Measurements from ENCODE around the gene CYP2C18.
"Not testable (repeated sequence)": the region's sequence is repeated elsewhere in the genome, so short reads cannot be mapped to it uniquely, and the experiment has no call there.

CYP2C18 gene

DNA sequence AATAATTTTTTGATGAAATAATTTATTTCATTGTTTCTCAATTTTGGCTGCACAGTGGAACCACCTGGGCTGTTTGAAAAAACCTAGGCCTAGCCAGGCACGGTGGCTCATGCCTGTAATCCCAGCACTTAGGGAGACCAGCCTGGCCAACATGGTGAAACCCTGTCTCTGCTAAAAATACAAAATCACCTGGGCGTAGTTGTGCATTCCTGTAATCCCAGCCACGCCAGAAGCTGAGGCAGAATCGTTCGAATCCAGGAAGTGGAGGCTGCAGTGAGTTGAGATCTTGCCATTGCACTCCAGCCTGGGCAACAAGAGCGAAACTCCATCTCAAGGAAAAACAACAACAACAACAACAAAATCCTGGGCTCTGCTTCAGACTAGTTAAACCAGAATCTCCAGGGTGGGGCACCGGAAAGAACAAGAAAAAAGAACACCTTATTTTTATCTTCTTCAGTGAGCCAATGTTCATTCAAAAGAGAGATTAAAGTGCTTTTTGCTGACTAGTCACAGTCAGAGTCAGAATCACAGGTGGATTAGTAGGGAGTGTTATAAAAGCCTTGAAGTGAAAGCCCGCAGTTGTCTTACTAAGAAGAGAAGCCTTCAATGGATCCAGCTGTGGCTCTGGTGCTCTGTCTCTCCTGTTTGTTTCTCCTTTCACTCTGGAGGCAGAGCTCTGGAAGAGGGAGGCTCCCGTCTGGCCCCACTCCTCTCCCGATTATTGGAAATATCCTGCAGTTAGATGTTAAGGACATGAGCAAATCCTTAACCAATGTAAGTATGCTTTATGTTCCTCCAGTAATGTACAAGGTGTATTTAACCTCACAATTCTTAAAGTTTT lies at the start of gene CYP2C18:
Gene CYP2C18 (plus strand): TSS at position 516 of the 841 bp plus-strand sequence. CDS start 91 bp downstream, at position 607.
- H3K36me3 ChIP-seq (ENCODE audit: insufficient read depth, low read length): no peaks in the 10 kb centered on the region
- H3K9me3 ChIP-seq (ENCODE audit: low read length): no peaks in the 10 kb centered on the region
- no peaks in the 10 kb centered on the region for H3K4me1 ChIP-seq (ENCODE audit: insufficient read depth, low read length)
- H3K27ac ChIP-seq (ENCODE audit: low read depth, low read length): no peak within 1 kb of the TSS
- no peak within 1 kb of the TSS for H3K4me3 ChIP-seq (ENCODE audit: low read depth in 1 of 2, low read length in 2 of 2)
- no peak within 1 kb of the TSS for H3K9ac ChIP-seq (ENCODE audit: low read length)
- H3K27me3 ChIP-seq (ENCODE audit: control insufficient read depth in 1 of 2, insufficient read depth in 2 of 2, low read length in 2 of 2): no peaks in the 10 kb centered on the region

DNA sequence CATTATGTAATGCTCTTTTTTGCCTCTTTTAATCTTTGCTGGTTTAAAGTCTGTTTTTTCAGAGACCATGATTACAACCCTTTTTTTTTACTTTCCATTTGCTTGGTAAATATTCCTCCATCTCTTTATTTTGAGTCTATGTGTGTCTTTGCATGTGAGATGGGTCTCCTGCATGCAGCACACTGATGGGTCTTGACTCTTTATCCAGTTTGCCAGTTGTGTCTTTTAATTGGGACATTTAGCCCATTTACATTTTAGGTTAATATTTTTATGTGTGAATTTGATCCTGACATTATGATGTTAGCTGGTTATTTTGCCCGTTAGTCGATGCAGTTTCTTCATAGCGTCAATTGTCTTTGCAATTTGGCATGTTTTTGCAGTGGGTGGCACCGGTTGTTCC lies 45.4 kb upstream of the CYP2C18 start:
- not testable (repeated sequence) for H3K9ac ChIP-seq (ENCODE audit: low read length); H3K4me1 ChIP-seq (ENCODE audit: insufficient read depth, low read length); H3K9me3 ChIP-seq (ENCODE audit: low read length); H3K36me3 ChIP-seq (ENCODE audit: insufficient read depth, low read length); H3K27me3 ChIP-seq (ENCODE audit: control insufficient read depth in 1 of 2, insufficient read depth in 2 of 2, low read length in 2 of 2); H3K4me3 ChIP-seq (ENCODE audit: low read depth in 1 of 2, low read length in 2 of 2); H3K27ac ChIP-seq (ENCODE audit: low read depth, low read length)

DNA sequence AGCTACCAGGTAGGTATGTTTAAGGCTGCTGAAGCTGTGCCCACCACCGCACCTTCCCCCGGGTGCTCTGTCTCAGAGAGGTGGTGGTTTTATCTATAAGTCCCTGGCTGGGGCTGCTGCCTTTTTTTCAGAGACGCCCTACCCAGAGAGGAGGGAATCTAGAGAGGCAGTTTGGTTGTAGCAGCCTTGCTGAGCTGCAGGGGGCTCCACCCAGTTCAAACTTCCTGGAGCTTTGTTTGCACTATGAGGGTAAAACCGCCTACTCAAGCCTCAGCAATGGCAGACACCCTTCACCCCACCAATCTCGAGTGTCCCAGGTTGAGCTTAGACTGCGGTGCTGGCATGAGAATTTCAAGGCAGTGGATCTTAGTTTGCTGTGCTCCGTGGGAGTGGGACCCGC lies 43.6 kb upstream of the CYP2C18 start:
- no peak overlapping the region for H3K27ac ChIP-seq (ENCODE audit: low read depth, low read length)
- H3K9ac ChIP-seq (ENCODE audit: low read length): no peak overlapping the region
- no peaks in the 10 kb centered on the region for H3K27me3 ChIP-seq (ENCODE audit: control insufficient read depth in 1 of 2, insufficient read depth in 2 of 2, low read length in 2 of 2)
- no peaks in the 10 kb centered on the region for H3K36me3 ChIP-seq (ENCODE audit: insufficient read depth, low read length)
- no peaks in the 10 kb centered on the region for H3K4me1 ChIP-seq (ENCODE audit: insufficient read depth, low read length)
- no peak overlapping the region for H3K4me3 ChIP-seq (ENCODE audit: low read depth in 1 of 2, low read length in 2 of 2)
- no peaks in the 10 kb centered on the region for H3K9me3 ChIP-seq (ENCODE audit: low read length)

DNA sequence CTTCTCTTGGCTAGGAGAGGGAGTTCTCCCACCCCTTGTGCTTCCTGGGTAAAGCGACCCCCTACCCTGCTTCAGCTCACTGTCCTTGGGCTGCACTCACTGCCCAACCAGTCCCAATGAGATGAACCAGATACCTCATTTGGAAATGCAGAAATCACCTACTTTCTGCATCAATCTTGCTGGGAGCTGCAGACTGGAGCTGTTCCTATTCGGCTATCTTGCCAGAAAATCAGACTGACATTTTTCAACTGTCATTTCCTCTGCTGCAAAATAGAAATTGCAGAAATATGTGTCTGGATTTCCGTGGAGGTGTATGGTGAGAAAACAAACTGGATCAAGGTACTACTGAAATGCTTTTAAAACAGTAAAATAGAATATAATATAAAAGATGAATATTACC lies 43.0 kb upstream of the CYP2C18 start:
- Histone ChIP-seq H3K27ac (ENCODE audit: low read depth, low read length) (no peak overlapping the region), H3K4me3 (ENCODE audit: low read depth in 1 of 2, low read length in 2 of 2) (no peak overlapping the region), H3K27me3 (ENCODE audit: control insufficient read depth in 1 of 2, insufficient read depth in 2 of 2, low read length in 2 of 2) (no peaks in the 10 kb centered on the region), H3K9me3 (ENCODE audit: low read length) (no peaks in the 10 kb centered on the region), H3K4me1 (ENCODE audit: insufficient read depth, low read length) (no peaks in the 10 kb centered on the region), H3K9ac (ENCODE audit: low read length) (no peak overlapping the region), H3K36me3 (ENCODE audit: insufficient read depth, low read length) (no peaks in the 10 kb centered on the region)

DNA sequence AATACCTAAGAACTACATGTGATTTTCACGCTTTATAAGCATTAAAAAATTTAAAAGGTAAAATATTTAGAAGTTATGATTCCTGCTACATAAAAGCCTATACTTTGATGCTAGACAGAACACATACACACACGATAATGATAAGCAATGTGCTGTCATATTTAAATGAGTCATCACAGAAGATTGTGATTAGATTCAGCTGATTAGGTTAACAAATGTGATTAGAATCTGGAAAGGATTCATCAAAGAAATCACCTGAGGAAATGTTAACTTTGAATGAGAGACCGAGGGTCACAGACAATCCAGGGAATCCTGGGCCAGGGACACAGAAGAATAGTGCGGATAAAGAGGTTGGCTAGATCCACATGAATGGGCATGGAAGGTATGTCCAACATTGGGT lies 42.0 kb upstream of the CYP2C18 start:
- H3K9ac ChIP-seq (ENCODE audit: low read length): no peak overlapping the region
- no peak overlapping the region for H3K4me3 ChIP-seq (ENCODE audit: low read depth in 1 of 2, low read length in 2 of 2)
- no peaks in the 10 kb centered on the region for H3K4me1 ChIP-seq (ENCODE audit: insufficient read depth, low read length)

DNA sequence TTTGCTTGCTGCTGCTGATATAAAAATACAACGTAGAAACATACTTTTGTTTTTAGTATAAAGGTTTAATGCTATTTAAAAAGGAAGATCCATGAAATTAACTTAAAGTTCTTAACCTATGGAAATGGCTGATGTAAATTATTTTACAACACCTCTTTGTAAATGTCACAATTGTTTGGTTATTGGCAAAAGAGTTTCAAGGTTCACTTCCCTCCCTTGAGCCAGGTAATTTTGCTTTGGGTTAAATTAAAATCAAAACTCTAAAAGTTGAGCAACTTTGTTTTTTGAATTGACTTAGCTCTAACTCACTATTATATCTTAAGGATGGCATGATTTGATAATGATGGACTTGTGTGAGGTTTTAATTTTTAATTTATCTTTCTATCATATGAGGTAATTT lies 39.2 kb upstream of the CYP2C18 start:
- no peak overlapping the region for H3K27ac ChIP-seq (ENCODE audit: low read depth, low read length)
- no peak overlapping the region for H3K9ac ChIP-seq (ENCODE audit: low read length)
- no peaks in the 10 kb centered on the region for H3K36me3 ChIP-seq (ENCODE audit: insufficient read depth, low read length)
- no peak overlapping the region for H3K4me3 ChIP-seq (ENCODE audit: low read depth in 1 of 2, low read length in 2 of 2)
- no peaks in the 10 kb centered on the region for H3K9me3 ChIP-seq (ENCODE audit: low read length)
- H3K4me1 ChIP-seq (ENCODE audit: insufficient read depth, low read length): no peaks in the 10 kb centered on the region
- H3K27me3 ChIP-seq (ENCODE audit: control insufficient read depth in 1 of 2, insufficient read depth in 2 of 2, low read length in 2 of 2): no peaks in the 10 kb centered on the region

More for the DNA sequence above, 42.0 kb upstream of the CYP2C18 start:
- Histone ChIP-seq H3K27ac (ENCODE audit: low read depth, low read length) (no peak overlapping the region), H3K27me3 (ENCODE audit: control insufficient read depth in 1 of 2, insufficient read depth in 2 of 2, low read length in 2 of 2) (no peaks in the 10 kb centered on the region), H3K36me3 (ENCODE audit: insufficient read depth, low read length) (no peaks in the 10 kb centered on the region), H3K9me3 (ENCODE audit: low read length) (no peaks in the 10 kb centered on the region)

DNA sequence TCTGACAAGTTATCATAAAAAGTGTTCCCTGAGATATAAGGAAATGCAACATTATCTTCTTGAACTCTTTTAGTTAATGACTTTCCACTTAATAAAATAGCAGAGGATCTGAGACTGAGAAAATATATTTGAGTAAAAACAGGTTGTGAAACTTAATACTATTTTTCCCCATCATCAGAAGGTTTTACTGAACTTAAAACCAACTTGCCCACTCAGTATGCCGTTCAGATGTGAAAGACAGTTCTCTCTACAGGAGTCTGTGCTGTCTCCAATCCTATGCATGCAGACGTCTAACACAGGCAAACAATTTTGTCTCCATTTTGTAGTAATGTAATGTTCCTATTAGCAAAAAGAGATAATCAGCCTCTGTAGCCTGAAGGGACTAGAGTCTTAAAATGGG lies 38.2 kb upstream of the CYP2C18 start:
- no peaks in the 10 kb centered on the region for H3K4me1 ChIP-seq (ENCODE audit: insufficient read depth, low read length)
- no peaks in the 10 kb centered on the region for H3K27me3 ChIP-seq (ENCODE audit: control insufficient read depth in 1 of 2, insufficient read depth in 2 of 2, low read length in 2 of 2)
- no peak overlapping the region for H3K27ac ChIP-seq (ENCODE audit: low read depth, low read length)
- H3K36me3 ChIP-seq (ENCODE audit: insufficient read depth, low read length): no peaks in the 10 kb centered on the region
- H3K9ac ChIP-seq (ENCODE audit: low read length): no peak overlapping the region
- H3K4me3 ChIP-seq (ENCODE audit: low read depth in 1 of 2, low read length in 2 of 2): no peak overlapping the region
- H3K9me3 ChIP-seq (ENCODE audit: low read length): no peaks in the 10 kb centered on the region

DNA sequence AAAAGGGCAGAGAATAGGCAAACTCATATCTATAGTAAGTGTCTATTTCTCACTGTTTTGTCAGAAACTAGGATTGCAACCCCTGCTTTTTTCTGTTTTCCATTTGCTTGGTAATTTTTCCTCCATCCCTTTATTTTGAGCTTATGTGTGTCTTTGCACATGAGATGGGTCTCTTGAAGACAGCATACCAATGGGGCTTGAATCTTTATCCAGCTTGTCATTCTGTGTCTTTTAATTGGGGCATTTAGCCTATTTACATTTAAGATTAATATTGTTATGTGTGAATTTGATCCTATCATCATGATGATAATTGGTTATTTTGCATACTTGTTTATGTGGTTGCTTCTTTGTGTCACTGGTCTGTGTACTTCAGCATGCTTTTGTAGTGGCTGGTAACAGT lies 28.3 kb upstream of the CYP2C18 start:
- not testable (repeated sequence) for H3K9me3 ChIP-seq (ENCODE audit: low read length); H3K9ac ChIP-seq (ENCODE audit: low read length); H3K4me3 ChIP-seq (ENCODE audit: low read depth in 1 of 2, low read length in 2 of 2); H3K36me3 ChIP-seq (ENCODE audit: insufficient read depth, low read length); H3K27me3 ChIP-seq (ENCODE audit: control insufficient read depth in 1 of 2, insufficient read depth in 2 of 2, low read length in 2 of 2); H3K27ac ChIP-seq (ENCODE audit: low read depth, low read length); H3K4me1 ChIP-seq (ENCODE audit: insufficient read depth, low read length)

DNA sequence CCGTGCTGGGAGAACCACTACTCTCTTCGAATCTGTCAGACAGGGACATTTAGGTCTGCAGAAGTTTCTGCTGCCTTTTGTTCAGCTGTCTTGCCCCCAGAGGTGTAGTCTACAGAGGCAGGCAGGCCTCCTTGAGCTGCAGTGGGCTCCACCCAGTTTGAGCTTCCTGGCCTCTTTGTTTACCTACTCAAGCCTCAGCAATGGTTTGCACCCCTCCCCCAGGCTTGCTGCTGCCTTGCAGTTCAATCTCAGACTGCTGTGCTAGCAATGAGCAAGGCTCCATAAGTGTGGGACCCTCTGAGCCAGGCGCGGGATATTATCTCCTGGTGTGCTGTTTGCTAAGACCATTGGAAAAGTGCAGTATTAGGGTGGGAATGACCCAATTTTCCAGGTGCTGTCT lies 20.5 kb upstream of the CYP2C18 start:
- not testable (repeated sequence) for H3K27me3 ChIP-seq (ENCODE audit: control insufficient read depth in 1 of 2, insufficient read depth in 2 of 2, low read length in 2 of 2); H3K27ac ChIP-seq (ENCODE audit: low read depth, low read length); H3K9ac ChIP-seq (ENCODE audit: low read length); H3K4me3 ChIP-seq (ENCODE audit: low read depth in 1 of 2, low read length in 2 of 2); H3K4me1 ChIP-seq (ENCODE audit: insufficient read depth, low read length); H3K9me3 ChIP-seq (ENCODE audit: low read length); H3K36me3 ChIP-seq (ENCODE audit: insufficient read depth, low read length)

DNA sequence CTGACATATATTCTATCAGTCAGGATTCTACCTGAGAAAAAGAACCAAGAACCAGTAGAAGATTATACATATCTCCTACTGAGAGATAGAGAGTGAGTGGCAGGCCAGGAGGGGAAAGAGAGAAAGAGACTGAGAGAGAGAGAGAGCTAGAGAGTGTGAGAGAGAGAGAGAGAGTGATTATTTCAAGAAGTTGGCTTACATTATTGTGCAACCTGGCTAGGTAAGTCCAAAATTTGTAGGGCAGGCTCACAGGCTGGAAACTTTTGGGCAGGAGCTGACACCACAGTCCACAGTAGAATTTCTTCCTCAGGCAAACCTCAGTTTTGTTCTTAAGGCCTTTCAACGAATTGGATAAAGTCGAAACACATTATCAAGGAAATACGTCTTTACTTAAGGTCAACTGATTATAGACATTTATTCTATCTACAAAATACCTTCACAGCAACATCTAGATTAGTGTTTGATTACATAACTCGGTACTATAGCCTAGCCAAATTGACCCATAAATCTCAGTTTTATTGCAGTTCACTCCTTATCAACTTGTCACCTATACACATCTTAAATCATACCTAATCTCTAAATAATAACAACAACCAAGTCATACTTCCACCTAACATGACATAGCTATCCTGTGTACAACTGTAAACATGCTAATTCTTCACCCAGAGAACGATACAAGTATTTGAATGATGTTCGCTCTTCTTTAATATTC lies 17.0 kb upstream of the CYP2C18 start:
- Histone ChIP-seq H3K27me3 (ENCODE audit: control insufficient read depth in 1 of 2, insufficient read depth in 2 of 2, low read length in 2 of 2) (no peaks in the 10 kb centered on the region), H3K9ac (ENCODE audit: low read length) (no peak overlapping the region), H3K27ac (ENCODE audit: low read depth, low read length) (no peak overlapping the region), H3K36me3 (ENCODE audit: insufficient read depth, low read length) (no peaks in the 10 kb centered on the region), H3K4me1 (ENCODE audit: insufficient read depth, low read length) (no peaks in the 10 kb centered on the region), H3K9me3 (ENCODE audit: low read length) (no peaks in the 10 kb centered on the region), H3K4me3 (ENCODE audit: low read depth in 1 of 2, low read length in 2 of 2) (no peak overlapping the region)

DNA sequence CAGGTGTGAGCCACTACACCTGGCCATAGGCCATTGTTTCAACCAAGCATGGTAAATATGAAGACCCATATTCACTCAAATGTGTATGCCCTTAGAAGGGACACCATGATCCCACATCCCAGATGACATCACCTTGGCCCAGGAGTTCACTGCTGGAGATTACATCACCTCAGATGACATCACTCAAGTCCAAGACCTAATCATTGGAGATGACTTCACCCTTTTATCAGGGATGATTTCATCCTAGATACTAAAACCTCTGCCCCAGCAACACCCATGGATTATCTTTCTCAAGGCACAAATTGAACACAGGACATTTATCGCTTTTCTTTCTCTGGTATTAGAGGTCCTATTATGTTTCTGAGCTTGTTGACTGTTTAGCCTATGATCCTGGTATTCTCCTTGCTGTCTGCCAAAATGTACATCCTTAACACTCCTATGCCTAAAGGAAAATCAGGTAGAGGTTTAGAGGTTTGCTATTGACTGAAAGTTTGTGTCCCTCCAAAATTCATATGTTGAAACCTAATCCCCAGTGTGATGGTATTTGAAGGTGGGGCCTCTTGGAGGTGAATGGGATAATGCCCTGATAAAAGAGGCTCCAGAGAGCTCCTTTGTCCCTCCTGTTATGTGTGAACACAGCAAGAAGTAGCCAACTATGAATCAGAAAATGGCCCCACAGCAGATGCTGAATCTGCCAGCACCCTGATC lies 9.8 kb upstream of the CYP2C18 start:
- no peaks in the 10 kb centered on the region for H3K4me1 ChIP-seq (ENCODE audit: insufficient read depth, low read length)
- no peaks in the 10 kb centered on the region for H3K27me3 ChIP-seq (ENCODE audit: control insufficient read depth in 1 of 2, insufficient read depth in 2 of 2, low read length in 2 of 2)
- no peaks in the 10 kb centered on the region for H3K36me3 ChIP-seq (ENCODE audit: insufficient read depth, low read length)
- no peak overlapping the region for H3K4me3 ChIP-seq (ENCODE audit: low read depth in 1 of 2, low read length in 2 of 2)
- H3K9me3 ChIP-seq (ENCODE audit: low read length): no peaks in the 10 kb centered on the region
- no peak overlapping the region for H3K27ac ChIP-seq (ENCODE audit: low read depth, low read length)
- H3K9ac ChIP-seq (ENCODE audit: low read length): no peak overlapping the region

Data from muscle layer of colon (tissue), 2 donors.